Measurements from ENCODE around the gene PARVB.

PARVB gene

DNA sequence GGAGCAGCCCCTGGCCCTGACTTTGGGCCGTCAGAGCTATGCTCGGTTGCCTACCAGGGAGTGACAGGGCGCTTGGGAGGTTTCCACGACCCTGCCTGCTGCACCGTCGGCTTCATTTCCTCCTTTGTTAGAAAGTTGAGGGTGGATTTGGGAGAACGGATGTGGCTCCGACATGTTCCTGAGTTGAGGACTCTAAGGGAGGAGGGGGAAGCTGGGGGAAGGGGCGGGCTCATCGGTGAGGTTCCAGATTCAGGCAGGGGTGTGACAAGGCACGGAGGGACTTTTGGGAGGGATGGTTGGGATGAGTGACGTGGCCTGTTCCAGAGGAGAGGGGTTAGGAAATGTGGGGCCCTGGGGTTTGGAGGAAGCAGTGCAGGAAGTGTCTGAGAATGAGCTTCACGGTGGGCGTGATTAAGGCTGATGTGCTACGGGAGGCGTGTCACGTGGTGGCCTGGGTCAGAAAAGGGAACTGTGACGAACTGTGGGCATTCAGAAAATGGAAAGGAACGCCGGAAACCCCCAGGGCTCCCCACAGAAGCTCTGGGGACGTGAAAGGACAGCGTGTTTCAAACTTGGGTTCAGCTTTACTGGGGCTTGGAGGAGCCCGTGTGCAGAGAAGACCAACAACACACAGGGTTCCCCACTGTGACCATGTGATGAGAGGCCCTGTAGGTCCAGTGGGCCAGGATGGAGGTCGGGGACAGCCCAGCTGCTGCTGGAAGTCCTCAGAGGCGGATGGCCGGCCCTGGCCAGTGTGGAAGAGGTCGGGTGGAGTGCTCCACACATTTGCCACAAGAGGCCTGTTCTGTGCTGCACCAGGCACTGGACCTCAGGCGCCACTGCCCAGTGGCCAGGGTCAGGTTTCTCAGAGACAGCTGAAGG lies 2.8 kb downstream of the PARVB start:
- WGBS, 2 experiments = 90 to 91% methylated on average over 28 of the region's 28 CpGs
- no peaks in the 10 kb centered on the region for H3K9me3 ChIP-seq (ENCODE audit: control insufficient read depth, low read length)
- H3K4me3 ChIP-seq (ENCODE audit: insufficient read depth, low read depth, low read length) = no peak overlapping the region
- no peaks in the 10 kb centered on the region for H3K4me1 ChIP-seq (ENCODE audit: control insufficient read depth, insufficient read depth, low read length)
- H3K36me3 ChIP-seq (ENCODE audit: control insufficient read depth, insufficient read depth, low read length) = no peaks in the 10 kb centered on the region
- H3K27ac ChIP-seq (ENCODE audit: insufficient read depth, low read depth, low read length, poor library complexity, severe bottlenecking) = no peak overlapping the region
- H3K27me3 ChIP-seq (ENCODE audit: control insufficient read depth, insufficient read depth, low read length, poor library complexity, severe bottlenecking) = peaks cover 15% of the 10 kb centered on the region

DNA sequence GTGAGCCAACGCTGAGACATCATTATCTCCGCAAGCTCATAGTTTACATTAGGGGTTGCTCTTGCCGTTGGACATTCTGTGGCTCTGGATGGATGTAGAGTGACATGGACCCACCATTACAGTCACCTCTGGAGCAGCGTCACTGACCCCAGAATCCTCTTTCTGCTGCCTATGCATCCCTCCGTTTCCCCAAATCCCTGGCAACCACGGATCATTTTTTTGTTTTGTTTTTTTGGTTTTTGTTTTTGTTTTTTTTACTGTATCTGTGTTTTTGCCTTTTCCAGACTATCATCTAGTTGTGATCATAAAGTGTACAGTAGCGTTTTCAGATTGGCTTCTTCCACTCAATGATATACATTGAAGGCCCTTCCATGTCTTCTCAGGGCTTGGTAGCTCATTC lies 4.0 kb downstream of the PARVB start:
- Histone ChIP-seq H3K4me1 (ENCODE audit: control insufficient read depth, insufficient read depth, low read length) (no peaks in the 10 kb centered on the region), H3K4me3 (ENCODE audit: insufficient read depth, low read depth, low read length) (no peak overlapping the region), H3K36me3 (ENCODE audit: control insufficient read depth, insufficient read depth, low read length) (no peaks in the 10 kb centered on the region), H3K27ac (ENCODE audit: insufficient read depth, low read depth, low read length, poor library complexity, severe bottlenecking) (no peak overlapping the region), H3K27me3 (ENCODE audit: control insufficient read depth, insufficient read depth, low read length, poor library complexity, severe bottlenecking) (peaks cover 15% of the 10 kb centered on the region), H3K9me3 (ENCODE audit: control insufficient read depth, low read length) (no peaks in the 10 kb centered on the region)
- WGBS, 2 experiments = 86 to 92% methylated on average over 7 of the region's 7 CpGs

DNA sequence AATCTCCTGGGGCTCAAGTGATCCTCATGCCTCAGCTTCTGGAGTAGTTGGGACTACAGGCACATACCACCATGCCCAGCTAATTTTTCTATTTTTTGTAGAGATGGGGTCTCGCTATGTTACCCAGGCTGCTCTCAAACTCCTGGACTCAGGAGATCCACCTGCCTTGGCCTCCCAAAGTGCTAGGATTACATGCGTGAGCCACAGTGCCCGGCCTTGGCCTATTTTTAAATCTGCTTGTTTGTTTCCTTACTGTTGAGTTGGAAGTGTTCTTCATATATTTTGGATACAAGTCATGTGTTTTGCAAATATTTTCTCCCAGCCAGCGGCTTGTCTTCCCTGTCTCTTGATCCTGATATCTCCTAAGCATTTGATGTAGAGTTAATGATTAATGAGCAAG lies 5.0 kb downstream of the PARVB start:
- 96 to 97% methylated on average over 3 to 4 of the region's 4 CpGs for WGBS, 2 experiments
- no peaks in the 10 kb centered on the region for H3K36me3 ChIP-seq (ENCODE audit: control insufficient read depth, insufficient read depth, low read length)
- H3K27me3 ChIP-seq (ENCODE audit: control insufficient read depth, insufficient read depth, low read length, poor library complexity, severe bottlenecking) = peaks cover 9% of the 10 kb centered on the region
- H3K4me3 ChIP-seq (ENCODE audit: insufficient read depth, low read depth, low read length) = no peak overlapping the region
- H3K27ac ChIP-seq (ENCODE audit: insufficient read depth, low read depth, low read length, poor library complexity, severe bottlenecking) = no peak overlapping the region
- no peaks in the 10 kb centered on the region for H3K4me1 ChIP-seq (ENCODE audit: control insufficient read depth, insufficient read depth, low read length)
- no peaks in the 10 kb centered on the region for H3K9me3 ChIP-seq (ENCODE audit: control insufficient read depth, low read length)

DNA sequence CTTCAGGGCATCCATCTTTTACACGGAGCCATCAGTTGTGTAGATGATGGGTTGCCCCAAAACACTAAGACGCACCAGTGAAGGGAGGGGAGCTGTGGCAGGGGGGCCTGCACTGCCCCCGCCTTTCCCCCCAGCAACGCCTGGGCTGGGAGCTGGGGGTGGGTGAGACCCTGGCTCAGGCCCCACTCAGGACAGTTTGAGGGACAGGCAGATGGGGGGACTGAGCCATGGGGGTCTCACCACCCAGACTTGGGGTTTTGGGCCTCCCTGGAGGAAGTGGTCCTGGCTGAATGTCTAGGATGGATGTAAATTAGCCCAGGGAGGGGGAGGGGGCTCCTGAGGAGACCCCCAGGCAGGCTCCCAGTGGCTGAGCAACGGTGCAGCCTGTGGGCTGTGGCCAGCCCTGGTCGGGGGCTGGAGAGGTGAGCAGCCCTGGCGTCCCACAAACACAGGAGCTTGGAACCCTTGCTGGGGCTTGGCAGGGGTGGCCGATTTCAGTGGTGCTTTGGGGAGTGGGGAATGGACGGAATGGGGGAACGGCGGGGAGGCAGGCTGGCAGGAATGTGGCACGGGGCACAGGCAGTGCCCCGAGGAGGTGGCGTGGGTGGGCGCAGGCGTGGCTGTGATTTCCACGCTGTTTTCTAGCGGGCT lies 6.1 kb downstream of the PARVB start:
- no peaks in the 10 kb centered on the region for H3K4me1 ChIP-seq (ENCODE audit: control insufficient read depth, insufficient read depth, low read length)
- no peaks in the 10 kb centered on the region for H3K36me3 ChIP-seq (ENCODE audit: control insufficient read depth, insufficient read depth, low read length)
- no peak overlapping the region for H3K4me3 ChIP-seq (ENCODE audit: insufficient read depth, low read depth, low read length)
- peaks cover 1% of the 10 kb centered on the region for H3K27me3 ChIP-seq (ENCODE audit: control insufficient read depth, insufficient read depth, low read length, poor library complexity, severe bottlenecking)
- H3K27ac ChIP-seq (ENCODE audit: insufficient read depth, low read depth, low read length, poor library complexity, severe bottlenecking) = no peak overlapping the region
- 94 to 95% methylated on average over 18 of the region's 18 CpGs for WGBS, 2 experiments
- no peaks in the 10 kb centered on the region for H3K9me3 ChIP-seq (ENCODE audit: control insufficient read depth, low read length)

DNA sequence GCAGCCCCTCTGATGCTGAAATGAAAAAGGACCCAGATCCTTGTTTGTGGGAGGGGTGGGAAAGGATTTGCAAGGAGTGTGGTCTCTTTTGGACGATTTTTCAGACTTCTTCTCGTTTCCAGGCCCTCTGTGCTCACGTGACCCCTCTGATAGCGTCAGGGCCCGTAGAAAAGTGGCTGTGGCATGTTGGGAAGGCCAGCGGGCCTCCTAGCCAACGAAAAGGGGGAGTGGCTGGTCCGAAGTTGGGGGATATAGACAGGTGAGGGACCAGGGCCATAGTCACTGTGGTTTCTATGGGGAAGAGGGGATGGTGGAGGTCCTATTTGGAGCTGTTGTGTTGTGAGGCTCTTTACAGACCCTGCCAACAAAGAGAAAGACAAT lies 6.6 kb downstream of the PARVB start:
- H3K4me3 ChIP-seq (ENCODE audit: insufficient read depth, low read depth, low read length) = no peak overlapping the region
- no peak overlapping the region for H3K27ac ChIP-seq (ENCODE audit: insufficient read depth, low read depth, low read length, poor library complexity, severe bottlenecking)
- H3K27me3 ChIP-seq (ENCODE audit: control insufficient read depth, insufficient read depth, low read length, poor library complexity, severe bottlenecking) = no peaks in the 10 kb centered on the region
- no peaks in the 10 kb centered on the region for H3K4me1 ChIP-seq (ENCODE audit: control insufficient read depth, insufficient read depth, low read length)
- WGBS, 2 experiments = 92% methylated on average over 8 of the region's 8 CpGs
- H3K36me3 ChIP-seq (ENCODE audit: control insufficient read depth, insufficient read depth, low read length) = no peaks in the 10 kb centered on the region
- no peaks in the 10 kb centered on the region for H3K9me3 ChIP-seq (ENCODE audit: control insufficient read depth, low read length)

DNA sequence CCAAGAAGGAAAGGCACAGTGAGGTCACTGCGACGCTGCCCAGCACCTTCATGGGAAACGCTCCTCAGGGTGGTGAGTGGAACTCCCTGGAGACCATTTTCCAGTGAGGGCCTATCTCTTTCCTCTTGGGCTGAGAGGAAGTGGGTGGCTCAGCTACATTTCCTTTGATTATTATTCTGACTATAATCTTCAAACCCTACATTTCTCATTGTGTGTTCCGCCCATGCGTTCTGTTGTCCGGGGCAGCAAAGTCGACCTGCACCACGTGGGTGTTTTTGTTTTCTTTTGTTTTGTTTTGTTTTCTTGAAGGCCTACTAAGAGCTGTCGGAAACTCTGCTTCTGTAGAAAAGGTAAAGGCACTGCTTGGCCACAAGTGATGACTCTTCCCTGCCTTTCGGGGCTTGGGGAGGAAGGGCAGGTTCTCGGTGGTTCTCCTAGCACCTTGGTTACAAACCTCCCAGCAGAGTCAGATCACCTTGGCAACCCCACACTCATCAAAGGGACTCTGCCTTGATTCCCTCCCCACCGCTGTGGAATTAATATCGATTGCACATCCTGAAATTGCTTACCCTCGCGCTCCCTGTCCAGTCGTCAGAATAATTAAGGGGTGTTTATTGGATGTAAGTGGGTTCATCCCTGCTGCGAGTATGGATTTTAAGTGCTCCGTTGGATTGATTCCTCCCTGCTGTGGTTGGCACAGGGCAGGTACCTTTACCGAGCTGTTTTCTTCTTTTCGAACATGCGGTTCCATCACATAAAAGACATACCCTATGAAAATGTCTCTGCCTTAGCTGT lies 7.3 kb downstream of the PARVB start:
- Histone ChIP-seq H3K27ac (ENCODE audit: insufficient read depth, low read depth, low read length, poor library complexity, severe bottlenecking) (no peak overlapping the region), H3K4me1 (ENCODE audit: control insufficient read depth, insufficient read depth, low read length) (no peaks in the 10 kb centered on the region), H3K27me3 (ENCODE audit: control insufficient read depth, insufficient read depth, low read length, poor library complexity, severe bottlenecking) (no peaks in the 10 kb centered on the region), H3K4me3 (ENCODE audit: insufficient read depth, low read depth, low read length) (no peak overlapping the region), H3K36me3 (ENCODE audit: control insufficient read depth, insufficient read depth, low read length) (no peaks in the 10 kb centered on the region), H3K9me3 (ENCODE audit: control insufficient read depth, low read length) (no peaks in the 10 kb centered on the region)
- WGBS, 2 experiments = 91% methylated on average over 20 to 21 of the region's 21 CpGs

DNA sequence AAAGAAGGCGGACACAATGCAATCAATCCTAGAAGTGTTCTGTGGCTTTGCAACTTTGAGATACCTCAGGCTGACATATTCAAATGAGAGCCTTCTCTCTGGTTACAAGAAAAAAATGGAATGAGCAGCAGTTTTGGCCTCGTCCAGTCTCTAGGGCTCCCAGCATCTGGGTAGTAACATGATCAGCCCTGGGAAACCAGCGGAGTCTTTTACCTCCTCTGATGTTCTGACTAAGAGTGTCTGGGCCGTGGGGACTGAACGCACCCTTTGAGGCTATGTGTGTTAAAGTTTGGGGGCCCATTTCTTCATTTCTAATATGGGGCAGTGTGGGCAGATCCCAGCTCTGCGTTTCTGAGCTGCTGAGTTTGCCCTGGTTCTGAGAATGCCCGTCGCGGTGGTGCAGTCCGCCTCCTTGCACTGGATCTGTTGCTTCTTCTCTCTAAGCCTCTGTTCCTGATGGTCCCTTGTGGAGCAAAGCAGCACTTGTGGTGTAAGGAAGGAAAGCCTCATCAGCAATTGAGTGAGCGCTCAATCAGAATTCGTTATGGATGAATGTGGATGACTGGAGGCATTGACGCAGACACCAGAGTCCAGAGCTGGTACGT lies 8.1 kb downstream of the PARVB start:
- no peak overlapping the region for H3K4me3 ChIP-seq (ENCODE audit: insufficient read depth, low read depth, low read length)
- H3K27ac ChIP-seq (ENCODE audit: insufficient read depth, low read depth, low read length, poor library complexity, severe bottlenecking) = no peak overlapping the region
- H3K4me1 ChIP-seq (ENCODE audit: control insufficient read depth, insufficient read depth, low read length) = no peaks in the 10 kb centered on the region
- 90 to 91% methylated on average over 14 of the region's 14 CpGs for WGBS, 2 experiments
- no peaks in the 10 kb centered on the region for H3K9me3 ChIP-seq (ENCODE audit: control insufficient read depth, low read length)
- no peaks in the 10 kb centered on the region for H3K36me3 ChIP-seq (ENCODE audit: control insufficient read depth, insufficient read depth, low read length)
- no peaks in the 10 kb centered on the region for H3K27me3 ChIP-seq (ENCODE audit: control insufficient read depth, insufficient read depth, low read length, poor library complexity, severe bottlenecking)

DNA sequence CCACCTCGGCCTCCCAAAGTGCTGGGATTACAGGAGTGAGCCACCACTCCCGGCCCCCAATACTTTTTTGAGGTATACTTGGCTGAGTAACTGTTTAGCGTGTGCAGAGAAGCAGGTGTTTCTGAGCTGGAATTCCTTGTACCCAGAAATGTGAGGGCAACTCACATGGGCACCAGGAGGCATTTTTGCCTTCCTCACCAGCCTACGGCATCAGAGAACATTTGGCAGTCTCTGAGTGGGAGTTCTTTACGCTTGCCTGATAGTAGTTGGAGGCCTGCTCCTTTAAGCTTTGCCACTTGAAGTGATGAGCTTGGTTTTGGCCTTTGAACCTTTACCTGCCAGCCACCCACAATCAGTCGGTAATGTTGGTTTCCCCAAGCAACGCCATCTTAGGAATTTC lies 9.2 kb downstream of the PARVB start:
- no peak overlapping the region for H3K4me3 ChIP-seq (ENCODE audit: insufficient read depth, low read depth, low read length)
- 87% methylated on average over 7 of the region's 7 CpGs for WGBS, 2 experiments
- H3K27ac ChIP-seq (ENCODE audit: insufficient read depth, low read depth, low read length, poor library complexity, severe bottlenecking) = no peak overlapping the region
- H3K36me3 ChIP-seq (ENCODE audit: control insufficient read depth, insufficient read depth, low read length) = no peaks in the 10 kb centered on the region
- H3K27me3 ChIP-seq (ENCODE audit: control insufficient read depth, insufficient read depth, low read length, poor library complexity, severe bottlenecking) = no peaks in the 10 kb centered on the region
- no peaks in the 10 kb centered on the region for H3K9me3 ChIP-seq (ENCODE audit: control insufficient read depth, low read length)
- no peaks in the 10 kb centered on the region for H3K4me1 ChIP-seq (ENCODE audit: control insufficient read depth, insufficient read depth, low read length)

DNA sequence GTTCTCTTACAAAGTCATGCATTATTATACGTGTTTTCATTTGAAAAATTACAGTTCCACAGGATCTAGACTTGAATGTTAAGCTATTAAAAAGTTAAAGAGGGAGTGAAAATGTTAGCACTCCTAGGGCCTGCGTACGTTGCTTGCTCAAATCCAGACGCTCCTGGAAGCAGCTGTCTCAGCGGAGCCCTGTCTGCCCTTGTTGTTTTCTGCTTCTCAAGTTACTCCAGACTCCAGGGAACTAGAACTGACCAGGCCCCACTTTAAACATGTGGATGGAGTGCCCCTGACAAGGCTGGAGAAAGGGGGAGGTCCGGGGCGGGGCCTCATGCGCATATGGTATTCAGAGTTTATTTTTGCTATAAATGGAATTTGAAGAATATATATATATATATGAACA lies 9.6 kb downstream of the PARVB start:
- H3K27ac ChIP-seq (ENCODE audit: insufficient read depth, low read depth, low read length, poor library complexity, severe bottlenecking) = no peak overlapping the region
- no peaks in the 10 kb centered on the region for H3K9me3 ChIP-seq (ENCODE audit: control insufficient read depth, low read length)
- no peaks in the 10 kb centered on the region for H3K36me3 ChIP-seq (ENCODE audit: control insufficient read depth, insufficient read depth, low read length)
- no peaks in the 10 kb centered on the region for H3K4me1 ChIP-seq (ENCODE audit: control insufficient read depth, insufficient read depth, low read length)
- H3K4me3 ChIP-seq (ENCODE audit: insufficient read depth, low read depth, low read length) = no peak overlapping the region
- 72 to 74% methylated on average over 5 of the region's 8 CpGs for WGBS, 2 experiments
- H3K27me3 ChIP-seq (ENCODE audit: control insufficient read depth, insufficient read depth, low read length, poor library complexity, severe bottlenecking) = no peaks in the 10 kb centered on the region
